HepG2 (cell line): ENCODE data around the gene EP300. TPM values are rescaled to one million over a fixed set of nuclear protein-coding genes. Genes with fewer than 3 reads are reported as not detected.
A peak's percentile ranks its signal among the peaks of the same experiment; 100 is the strongest.

Source experiments
- ATAC-seq: fragments of 200-7000 bp; cut with Tn5 transposase; 3 replicates; pipeline ENCODE4 v1.9.1; 2020; ENCODE audit warnings: mild to moderate bottlenecking, moderate library complexity
- BruUV-seq: library from RNA; stranded (reverse); fragments of 400-500 nt; replicated peaks from 2 replicates; lab custom pipeline; 2021; lab: Mats Ljungman, UMichigan
- CTCF ChIA-PET: fragments of 300-600 bp; formaldehyde crosslinking; extraction: SDS; loops from one replicate; lab custom pipeline; 2021; ENCODE audit warnings: low total read pairs, inconsistent platforms, low intra/inter-chr PET ratio; lab: Yijun Ruan, JAX
- POLR2A ChIA-PET: fragments of 350-600 bp; sonication (Branson Sonifier 250); formaldehyde crosslinking; loops from one replicate; lab custom pipeline; 2020; ENCODE audit warnings: antibody characterized with exemption, inconsistent platforms; lab: Yijun Ruan, JAX
- DNase-seq: peaks from one replicate; pipeline ENCODE4 v3.0.0-alpha.2; 2015; ENCODE audit warnings: low spot score
- FAIRE-seq: peaks from 3 replicates; lab custom pipeline; 2011; peaks lifted over from hg19 to GRCh38; lab: Jason Lieb, UNC
- H2AFZ ChIP-seq: one replicate; pipeline ENCODE4 v1.6.1; 2011; ENCODE audit warnings: low read length, inconsistent platforms
- H3K27ac ChIP-seq: fragments of 300-600 bp; 3 replicates; pipeline ENCODE4 v1.8.0; 2011; ENCODE audit warnings: mixed run types, mild to moderate bottlenecking, mixed read lengths, low read length, inconsistent platforms; ENCODE audit not compliant: insufficient read depth; ENCODE audit errors: extremely low read length
- H3K27me3 ChIP-seq, 2 experiments: fragments of 200-600 bp in 1 of 2; 2 replicates in 1 of 2; 3 replicates in 1 of 2; pipeline versions ENCODE4 v1.6.0 to v1.8.0; 2011; ENCODE audit warnings: low read length in 2 of 2, mild to moderate bottlenecking in 2 of 2, moderate library complexity in 2 of 2, inconsistent platforms in 1 of 2; ENCODE audit not compliant: insufficient read depth in 2 of 2, control insufficient read depth in 1 of 2
- H3K36me3 ChIP-seq, 2 experiments: fragments of 200-600 bp in 1 of 2; replicated peaks in 1 of 2; 2 replicates in 1 of 2; 3 replicates in 1 of 2; pipeline versions ENCODE4 v1.5.1 to v1.8.0; 2011; ENCODE audit warnings: low read length in 2 of 2, inconsistent platforms in 1 of 2; ENCODE audit not compliant: insufficient read depth in 2 of 2, control insufficient read depth in 1 of 2
- H3K4me1 ChIP-seq: 2 replicates; pipeline ENCODE4 v1.5.1; 2012; ENCODE audit warnings: low read length, inconsistent platforms; ENCODE audit not compliant: insufficient read depth
- H3K4me2 ChIP-seq: 2 replicates; pipeline ENCODE4 v1.6.0; 2011; ENCODE audit warnings: low read depth, low read length, inconsistent platforms
- H3K4me3 ChIP-seq, 3 experiments: fragments of 200-600 bp in 1 of 3; sonication (generic), shearing (Covaris generic) in 1 of 3; replicated peaks in 1 of 3; 2 replicates each; pipeline ENCODE4 v1.5.1; 2011 to 2016; ENCODE audit warnings: low read length in 3 of 3, inconsistent platforms in 2 of 3, low read depth in 2 of 3, mild to moderate bottlenecking in 2 of 3, control low read depth in 1 of 3, mixed read lengths in 1 of 3; ENCODE audit not compliant: insufficient read depth in 1 of 3
- H3K79me2 ChIP-seq: one replicate; pipeline ENCODE4 v1.6.1; 2011; ENCODE audit warnings: low read length, inconsistent platforms; ENCODE audit not compliant: insufficient read depth
- H3K9ac ChIP-seq: 2 replicates; pipeline ENCODE4 v1.6.0; 2011; ENCODE audit warnings: mild to moderate bottlenecking, low read depth, low read length, inconsistent platforms; ENCODE audit not compliant: insufficient read depth
- H3K9me3 ChIP-seq: 2 replicates; pipeline ENCODE4 v1.5.1; 2012; ENCODE audit warnings: mild to moderate bottlenecking, low read length
- H4K20me1 ChIP-seq: 2 replicates; pipeline ENCODE4 v1.6.0; 2011; ENCODE audit warnings: inconsistent platforms, mild to moderate bottlenecking, low read length, moderate library complexity; ENCODE audit not compliant: insufficient read depth
- ARNT ChIP-seq: fragments of 450-650 bp; IDR thresholded peaks from 2 replicates; pipeline ENCODE4 v1.6.1; 2017
- ASH2L ChIP-seq: fragments of 300-600, 200-600 bp; sonication (generic); IDR thresholded peaks from 2 replicates; pipeline ENCODE4 v1.7.0; 2017; ENCODE audit warnings: low read depth, mild to moderate bottlenecking, moderate library complexity, mixed read lengths, low read length; ENCODE audit not compliant: insufficient read length
- CEBPB ChIP-seq: IDR thresholded peaks from 2 replicates; pipeline ENCODE4 v1.6.1; 2011; ENCODE audit warnings: low read depth, low read length, improper control_type of control experiment, borderline replicate concordance
- CEBPG ChIP-seq: IDR thresholded peaks from 2 replicates; pipeline ENCODE4 v1.6.1; 2016
- MEIS2 ChIP-seq: sonication (generic); formaldehyde crosslinking; IDR thresholded peaks from 2 replicates; pipeline ENCODE4 v1.9.0; 2021; ENCODE audit warnings: mild to moderate bottlenecking, missing genetic modification reagents
- SIX4 ChIP-seq: sonication (generic); formaldehyde crosslinking; IDR thresholded peaks from 2 replicates; pipeline ENCODE4 v1.4.0; 2020; ENCODE audit warnings: missing genetic modification reagents
- SMAD9 ChIP-seq: sonication (generic); formaldehyde crosslinking; IDR thresholded peaks from 2 replicates; pipeline ENCODE4 v1.5.1; 2020; ENCODE audit warnings: mild to moderate bottlenecking, missing genetic modification reagents
- TCF7 ChIP-seq: sonication (generic); IDR thresholded peaks from 2 replicates; pipeline ENCODE4 v1.6.1; 2016; ENCODE audit warnings: antibody characterized with exemption, low read depth
- TRIM24 ChIP-seq: sonication (generic); formaldehyde crosslinking; IDR thresholded peaks from 2 replicates; pipeline ENCODE4 v1.8.0; 2022; ENCODE audit warnings: mild to moderate bottlenecking, missing genetic modification reagents
- ZBTB10 ChIP-seq: sonication (generic); formaldehyde crosslinking; IDR thresholded peaks from 2 replicates; pipeline ENCODE4 v1.4.0; 2020; ENCODE audit warnings: missing genetic modification reagents, borderline replicate concordance
- ZNF577 ChIP-seq: sonication (generic); formaldehyde crosslinking; IDR thresholded peaks from 2 replicates; pipeline ENCODE4 v1.4.0; 2020; ENCODE audit warnings: mild to moderate bottlenecking, low read depth, missing genetic modification reagents, borderline replicate concordance
- ZNF614 ChIP-seq: IDR thresholded peaks from 2 replicates; pipeline ENCODE4 v1.6.1; 2018; ENCODE audit warnings: missing biosample characterization, missing genetic modification reagents, inconsistent platforms, borderline replicate concordance
- ZNF879 ChIP-seq: sonication (generic); formaldehyde crosslinking; IDR thresholded peaks from 2 replicates; pipeline ENCODE4 v1.8.1; 2023; ENCODE audit warnings: missing genetic modification reagents
- ZSCAN12 ChIP-seq: sonication (generic); formaldehyde crosslinking; IDR thresholded peaks from 2 replicates; pipeline ENCODE4 v1.9.0; 2021; ENCODE audit warnings: mild to moderate bottlenecking, missing genetic modification reagents
- WGBS: methylation state at CpG from one replicate; pipeline ENCODE4 v1.1.6; 2017; ENCODE audit warnings: low lambda C conversion rate; 5-methylcytosine and 5-hydroxymethylcytosine counted together
- in situ Hi-C: cut with HindIII; loops from 2 replicates; pipeline ENCODE4 v1.10.0; 2017; ENCODE audit warnings: low pct_unique_long_range_greater_than_20kb; ENCODE audit not compliant: extremely low pct_ligation_motif_present
- intact Hi-C: fragments of 100-400 bp; cut with micrococcal nuclease; formaldehyde crosslinking; loops from one replicate; pipeline ENCODE4 v1.10.0; 2022; ENCODE audit not compliant: unreplicated experiment
- polyA plus RNA-seq, 8 experiments: library from polyadenylated mRNA; depleted of rRNA in 3 of 8; stranded (reverse) in 7 of 8; unstranded in 1 of 8; fragments of >200 nt; fragmentation: Illumina TruSeq in 4 of 8; extraction: Trizol in 4 of 8; gene quantifications; 2 replicates each; pipeline versions ENCODE4 v1.2.1 to v1.2.3, GENCODE V29; 2011 to 2016; ENCODE audit warnings: low read depth in 4 of 8, missing spikeins in 1 of 8, mixed read lengths in 1 of 8; ENCODE audit not compliant: insufficient read depth in 1 of 8
- total RNA-seq, 5 experiments: library from RNA; depleted of rRNA; stranded (reverse); fragments of >200 nt; fragmentation: Illumina TruSeq; extraction: Trizol; gene quantifications; 2 replicates each; pipeline ENCODE4 v1.2.3, GENCODE V29; 2016; ENCODE audit warnings: low read depth in 1 of 5
- TF ChIP-seq, protein P1 (sequence below): sonication (generic); formaldehyde crosslinking; IDR thresholded peaks from 2 replicates; pipeline ENCODE4 v1.4.0; 2020; ENCODE audit warnings: missing genetic modification reagents
- TF ChIP-seq, protein P2 (sequence below): sonication (generic); formaldehyde crosslinking; IDR thresholded peaks from 2 replicates; pipeline ENCODE4 v1.9.0; 2021; ENCODE audit warnings: missing genetic modification reagents, borderline replicate concordance

Gene EP300
- total and polyA plus RNA-seq, 2 of the 13 experiments (the other 11 are each of a cell fraction or from before 2014, with no cell fraction given): 13.6 to 14.9 TPM

DNA sequence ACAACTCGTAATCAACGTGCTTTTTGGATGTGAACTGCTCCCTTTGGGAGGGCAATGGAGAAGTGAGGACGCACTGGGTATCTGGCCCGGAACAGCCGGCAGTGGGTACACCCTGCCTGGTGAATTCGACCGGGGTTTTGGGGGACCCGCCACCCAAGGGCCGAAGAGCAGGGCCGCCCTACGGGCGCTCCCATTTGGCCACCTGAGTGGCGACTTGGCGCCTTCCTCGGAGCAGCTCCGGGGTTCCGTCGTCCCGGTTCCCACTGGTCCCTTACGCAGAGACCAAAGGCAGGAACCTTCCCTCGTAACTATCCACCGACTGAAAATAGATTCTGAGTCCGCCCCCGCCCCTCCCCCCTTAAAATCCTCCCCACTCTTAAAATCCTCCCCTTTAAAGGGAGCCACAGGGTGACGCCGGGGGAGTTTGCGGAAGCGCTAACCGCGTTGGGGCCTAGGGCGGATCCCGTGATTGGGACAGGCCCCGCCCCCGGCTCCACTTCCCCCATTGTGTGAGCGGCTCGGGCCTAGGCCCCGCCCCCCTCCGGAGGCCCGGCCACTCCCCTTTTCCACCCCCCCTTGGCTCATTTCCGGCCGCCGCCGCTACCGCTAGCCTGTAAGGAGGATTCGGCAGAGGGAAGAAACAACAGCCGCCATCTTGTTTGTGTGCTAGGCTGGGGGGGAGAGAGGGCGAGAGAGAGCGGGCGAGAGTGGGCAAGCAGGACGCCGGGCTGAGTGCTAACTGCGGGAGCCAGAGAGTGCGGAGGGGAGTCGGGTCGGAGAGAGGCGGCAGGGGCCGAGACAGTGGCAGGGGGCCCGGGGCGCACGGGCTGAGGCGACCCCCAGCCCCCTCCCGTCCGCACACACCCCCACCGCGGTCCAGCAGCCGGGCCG is 1.0 kb upstream of the EP300 start (continued):
- TF ChIP-seq ZBTB10 (CRISPR knock-in tag): no peak

- H3K9me3 ChIP-seq: no peaks in the 10 kb centered on the region
- WGBS: 1% methylated on average over 31 of the region's 31 CpGs
- peak overlapping the region; percentile 90 to 97 (median 92) for H3K4me3 ChIP-seq
- POLR2A ChIA-PET: interaction anchor here (0.6 to 7.2 kb wide), 6 partner anchors 40 to 494 kb away, joined by 3 to 71 read pairs (median 5); partner anchors contain the start of genes RBX1, ST13 and XPNPEP3
- no TSS peak for BruUV-seq
- H3K27me3 ChIP-seq: no peaks in the 10 kb centered on the region
- no peak overlapping the region for H2AFZ ChIP-seq
- H3K79me2 ChIP-seq: peaks cover 57% of the 10 kb centered on the region
- DNase-seq (peak; percentile 15), FAIRE-seq (no peak), ATAC-seq (no peak)
- H3K9ac ChIP-seq: peak overlapping the region; percentile 100
- no peaks in the 10 kb centered on the region for H3K36me3 ChIP-seq
- intact Hi-C loops (no loop called here), in situ Hi-C loops (loop anchor here (5.0 kb wide), 1 partner anchor 141 kb away; the partner anchor contains the start of gene RBX1)
- H4K20me1 ChIP-seq: peaks cover 49% of the 10 kb centered on the region
- peak overlapping the region; percentile 80 for H3K4me2 ChIP-seq
- CTCF ChIA-PET: no interaction called here
- peaks cover 41% of the 10 kb centered on the region for H3K4me1 ChIP-seq
- peak overlapping the region; percentile 99 for H3K27ac ChIP-seq
- TF ChIP-seq, protein P1, sequence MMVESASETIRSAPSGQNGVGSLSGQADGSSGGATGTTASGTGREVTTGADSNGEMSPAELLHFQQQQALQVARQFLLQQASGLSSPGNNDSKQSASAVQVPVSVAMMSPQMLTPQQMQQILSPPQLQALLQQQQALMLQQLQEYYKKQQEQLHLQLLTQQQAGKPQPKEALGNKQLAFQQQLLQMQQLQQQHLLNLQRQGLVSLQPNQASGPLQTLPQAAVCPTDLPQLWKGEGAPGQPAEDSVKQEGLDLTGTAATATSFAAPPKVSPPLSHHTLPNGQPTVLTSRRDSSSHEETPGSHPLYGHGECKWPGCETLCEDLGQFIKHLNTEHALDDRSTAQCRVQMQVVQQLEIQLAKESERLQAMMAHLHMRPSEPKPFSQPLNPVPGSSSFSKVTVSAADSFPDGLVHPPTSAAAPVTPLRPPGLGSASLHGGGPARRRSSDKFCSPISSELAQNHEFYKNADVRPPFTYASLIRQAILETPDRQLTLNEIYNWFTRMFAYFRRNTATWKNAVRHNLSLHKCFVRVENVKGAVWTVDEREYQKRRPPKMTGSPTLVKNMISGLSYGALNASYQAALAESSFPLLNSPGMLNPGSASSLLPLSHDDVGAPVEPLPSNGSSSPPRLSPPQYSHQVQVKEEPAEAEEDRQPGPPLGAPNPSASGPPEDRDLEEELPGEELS: no peak
- TF ChIP-seq ASH2L: peak; percentile 60
- TF ChIP-seq SMAD9 (CRISPR knock-in tag): no peak
- no peak for TF ChIP-seq ARNT
- TF ChIP-seq ZSCAN12 (CRISPR knock-in tag): no peak
- no peak for TF ChIP-seq MEIS2 (CRISPR knock-in tag)
- no peak for TF ChIP-seq ZNF614 (CRISPR knock-in tag)
- peak; percentile 51 for TF ChIP-seq CEBPG (CRISPR knock-in tag)
- TF ChIP-seq ZNF879 (CRISPR knock-in tag): no peak
- no peak for TF ChIP-seq ZNF577
- no peak for TF ChIP-seq SIX4 (CRISPR knock-in tag)
- TF ChIP-seq TRIM24 (CRISPR knock-in tag): no peak
- peak; percentile 66; the same call in 1 of the 2 replicates for TF ChIP-seq CEBPB
- TF ChIP-seq, protein P2, sequence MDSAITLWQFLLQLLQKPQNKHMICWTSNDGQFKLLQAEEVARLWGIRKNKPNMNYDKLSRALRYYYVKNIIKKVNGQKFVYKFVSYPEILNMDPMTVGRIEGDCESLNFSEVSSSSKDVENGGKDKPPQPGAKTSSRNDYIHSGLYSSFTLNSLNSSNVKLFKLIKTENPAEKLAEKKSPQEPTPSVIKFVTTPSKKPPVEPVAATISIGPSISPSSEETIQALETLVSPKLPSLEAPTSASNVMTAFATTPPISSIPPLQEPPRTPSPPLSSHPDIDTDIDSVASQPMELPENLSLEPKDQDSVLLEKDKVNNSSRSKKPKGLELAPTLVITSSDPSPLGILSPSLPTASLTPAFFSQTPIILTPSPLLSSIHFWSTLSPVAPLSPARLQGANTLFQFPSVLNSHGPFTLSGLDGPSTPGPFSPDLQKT (CRISPR knock-in tag): no peak
- no peak for TF ChIP-seq TCF7
Observed at GRCh38 chr22:41092847-41093411, 537 bp downstream of the EP300 start.
